GM21737 (cell line): ENCODE results near the gene RASA3.

Experiments
- ATAC-seq: cut with Tn5 transposase; IDR thresholded peaks from one replicate; pipeline ENCODE4 v1.9.1; 2021; ENCODE audit warnings: mild to moderate bottlenecking, moderate library complexity; ENCODE audit not compliant: unreplicated experiment

The RASA3 gene

DNA sequence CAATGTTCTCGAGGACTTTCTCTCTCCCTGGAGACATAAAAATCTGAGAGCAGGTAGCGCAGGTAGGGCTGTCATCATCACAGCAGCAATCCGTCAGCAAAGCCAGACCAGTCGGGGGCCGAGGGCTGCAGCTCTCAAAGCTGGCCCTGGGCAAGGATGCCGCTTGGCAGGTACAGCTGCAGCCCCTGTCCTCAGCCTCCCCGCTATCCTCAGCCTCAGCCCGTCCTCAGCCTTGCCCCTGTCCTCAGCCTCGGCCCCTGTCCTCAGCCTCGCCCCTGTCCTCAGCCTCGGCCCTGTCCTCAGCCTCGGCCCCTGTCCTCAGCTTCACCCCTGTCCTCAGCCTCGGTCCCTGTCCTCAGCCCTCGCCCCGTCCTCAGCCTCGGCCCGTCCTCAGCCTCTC is 169.4 kb downstream of the RASA3 start:
- no peak for ATAC-seq

DNA sequence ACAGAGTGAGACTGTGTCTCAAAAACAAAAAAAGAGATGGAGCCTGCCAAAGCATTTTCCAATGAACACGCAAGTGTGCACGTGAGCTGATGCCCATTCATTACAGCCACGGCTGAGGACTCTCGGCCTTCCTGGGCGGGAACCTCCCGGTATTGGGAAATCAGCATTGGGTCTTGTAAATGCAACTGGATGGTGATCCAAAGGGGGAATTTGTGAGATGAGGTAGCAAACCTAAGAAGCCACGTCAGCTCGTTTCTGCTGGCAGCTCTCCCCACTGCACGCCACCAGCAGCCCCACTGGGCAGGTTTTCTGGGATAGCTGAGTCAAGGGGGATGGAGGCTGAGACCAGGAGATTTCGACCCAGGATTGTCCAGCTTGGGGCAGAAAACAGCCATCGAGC is 170.0 kb downstream of the RASA3 start:
- no peak for ATAC-seq

- no peak for ATAC-seq
Observed at GRCh38 chr13:113960276-113960948, 172.0 kb downstream of the RASA3 start.

DNA sequence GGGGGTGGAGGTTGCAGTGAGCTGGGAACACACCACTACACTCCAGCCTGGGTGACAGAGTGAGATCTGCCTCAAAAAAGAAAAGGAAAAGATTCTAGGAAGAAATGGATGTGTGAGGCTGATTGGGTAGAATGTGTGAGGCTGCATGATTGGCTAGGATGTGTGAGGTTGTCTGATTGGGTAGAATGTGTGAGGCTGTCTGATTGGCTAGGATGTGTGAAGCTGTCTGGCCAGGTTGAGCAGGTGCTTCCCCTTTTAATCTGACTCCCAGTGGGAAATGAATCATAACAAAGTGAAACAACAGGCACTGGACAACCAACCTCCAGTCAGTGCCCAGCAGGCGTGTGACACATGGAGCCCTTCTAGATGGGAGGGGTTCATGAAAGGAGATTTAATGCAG is 173.2 kb downstream of the RASA3 start:
- no peak for ATAC-seq

- ATAC-seq = no peak
Observed at GRCh38 chr13:113958373-113958772, 174.1 kb downstream of the RASA3 start.

- no peak for ATAC-seq
Observed at GRCh38 chr13:113956571-113956970, 175.9 kb downstream of the RASA3 start.

DNA sequence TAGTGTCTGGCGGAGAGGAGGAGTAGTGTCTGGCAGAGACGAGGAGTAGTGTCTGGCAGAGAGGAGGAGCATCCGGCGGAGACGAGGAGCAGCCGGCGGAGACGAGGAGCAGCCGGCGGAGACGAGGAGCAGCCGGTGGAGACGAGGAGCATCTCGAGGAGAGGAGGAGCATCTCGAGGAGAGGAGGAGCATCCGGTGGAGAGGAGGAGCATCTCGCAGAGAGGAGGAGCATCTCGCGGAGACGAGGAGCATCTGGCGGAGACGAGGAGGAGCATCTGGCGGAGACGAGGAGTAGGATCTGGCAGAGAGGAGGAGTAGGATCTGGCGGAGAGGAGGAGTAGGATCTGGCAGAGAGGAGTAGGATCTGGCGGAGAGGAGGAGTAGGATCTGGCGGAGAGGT is 176.7 kb downstream of the RASA3 start:
- ATAC-seq = no peak

GRCh38 chr13:113955235-113955634 is 177.2 kb downstream of the RASA3 start:
- no peak for ATAC-seq

- no peak for ATAC-seq
Observed at GRCh38 chr13:113954046-113954835, 178.2 kb downstream of the RASA3 start.

DNA sequence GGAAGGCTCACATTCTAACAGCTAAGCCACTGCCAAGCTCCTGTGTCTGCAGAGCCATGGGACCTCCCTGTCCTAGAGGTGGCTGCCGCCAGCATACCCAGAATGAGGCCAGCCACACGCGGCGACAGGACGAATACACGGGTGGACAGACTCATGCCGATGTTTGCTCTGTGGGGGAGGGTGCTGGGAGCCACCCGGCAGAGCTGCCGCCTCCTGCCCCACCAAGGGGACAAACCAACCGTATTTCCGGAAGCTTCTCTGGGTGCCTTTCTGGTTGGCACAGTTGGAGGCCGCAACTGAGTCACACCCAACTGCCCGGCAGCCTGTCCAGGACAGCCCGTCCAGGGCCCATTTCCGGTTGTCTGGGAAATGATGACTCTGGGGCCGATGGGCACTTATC is 178.9 kb downstream of the RASA3 start:
- ATAC-seq = no peak

- ATAC-seq = no peak
Observed at GRCh38 chr13:113952983-113953520, 179.4 kb downstream of the RASA3 start.

DNA sequence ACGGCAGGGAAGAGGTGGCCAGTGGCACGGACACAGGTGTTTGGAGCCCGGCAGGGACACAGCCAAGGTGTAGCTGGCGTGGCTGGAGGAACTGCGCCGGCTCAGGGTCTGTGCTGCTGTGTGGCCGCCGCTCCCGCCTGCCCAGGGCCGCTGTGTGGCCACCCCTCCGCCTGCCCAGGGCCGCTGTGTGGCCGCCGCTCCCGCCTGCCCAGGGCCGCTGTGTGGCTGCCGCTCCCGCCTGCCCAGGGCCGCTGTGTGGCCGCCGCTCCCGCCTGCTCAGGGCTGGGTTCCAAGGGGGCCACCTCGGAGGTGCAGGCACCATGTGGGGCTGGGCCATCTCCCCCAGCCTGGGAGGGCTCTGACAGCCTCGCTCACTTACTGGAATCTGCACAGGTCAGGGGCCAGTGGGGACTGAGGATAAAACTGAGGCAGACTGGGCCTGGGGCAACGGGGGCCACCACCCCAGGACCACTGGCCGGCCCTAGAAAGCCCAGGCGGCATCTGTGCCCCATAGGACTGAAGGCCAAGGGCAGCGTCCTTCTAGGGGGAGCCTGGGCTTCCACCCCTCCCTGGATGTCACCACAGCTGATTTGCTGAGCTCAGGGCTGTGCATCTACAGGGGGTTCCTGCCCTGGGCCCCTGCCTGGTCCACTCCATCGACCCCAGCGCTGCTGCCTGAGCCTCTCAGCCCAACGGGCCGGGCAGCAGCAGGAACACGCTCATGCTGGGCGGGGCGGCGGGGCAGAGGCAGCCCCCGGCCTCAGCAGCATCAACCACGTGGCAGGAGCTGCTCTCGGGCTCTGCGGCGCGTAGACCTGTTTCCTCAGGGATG is 180.1 kb downstream of the RASA3 start:
- no peak for ATAC-seq

DNA sequence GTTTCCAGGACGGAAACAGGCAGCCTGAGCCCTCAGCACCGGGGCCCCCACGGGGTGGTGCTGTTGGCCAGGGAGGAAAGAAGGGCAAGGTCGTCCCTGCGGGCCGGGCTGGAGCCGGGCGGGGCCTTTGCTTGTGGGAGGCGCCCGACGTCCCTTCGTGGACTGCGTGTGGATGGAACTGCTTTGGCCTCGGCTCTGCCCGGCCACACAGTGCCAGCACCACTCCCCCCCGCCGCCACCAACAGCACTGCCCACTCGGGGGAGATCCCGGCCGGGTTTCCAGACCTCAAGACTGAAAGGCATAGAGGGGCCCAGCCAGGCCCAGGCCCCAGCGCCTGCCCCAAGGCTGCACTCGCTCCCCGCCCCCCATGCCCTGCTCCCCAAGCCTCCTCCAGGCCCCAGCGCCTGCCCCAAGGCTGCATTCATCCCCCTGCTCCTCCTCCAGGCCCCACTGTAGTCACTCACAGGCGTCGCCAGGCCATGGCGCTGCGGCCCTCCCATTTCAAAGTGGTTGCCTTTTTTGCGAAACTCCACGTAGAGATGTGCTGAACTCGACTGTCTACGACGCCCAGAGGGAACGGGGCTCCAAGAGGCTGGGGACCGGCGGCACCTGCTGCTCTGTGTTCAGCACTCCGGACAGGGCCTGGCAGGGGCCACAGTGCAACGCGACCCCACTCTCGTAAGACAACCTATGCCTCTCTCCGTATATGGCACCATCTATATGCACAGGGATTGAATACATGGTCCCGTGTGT is 181.0 kb downstream of the RASA3 start:
- ATAC-seq = no peak

- ATAC-seq = no peak
Observed at GRCh38 chr13:113950451-113951245, 181.8 kb downstream of the RASA3 start.

DNA sequence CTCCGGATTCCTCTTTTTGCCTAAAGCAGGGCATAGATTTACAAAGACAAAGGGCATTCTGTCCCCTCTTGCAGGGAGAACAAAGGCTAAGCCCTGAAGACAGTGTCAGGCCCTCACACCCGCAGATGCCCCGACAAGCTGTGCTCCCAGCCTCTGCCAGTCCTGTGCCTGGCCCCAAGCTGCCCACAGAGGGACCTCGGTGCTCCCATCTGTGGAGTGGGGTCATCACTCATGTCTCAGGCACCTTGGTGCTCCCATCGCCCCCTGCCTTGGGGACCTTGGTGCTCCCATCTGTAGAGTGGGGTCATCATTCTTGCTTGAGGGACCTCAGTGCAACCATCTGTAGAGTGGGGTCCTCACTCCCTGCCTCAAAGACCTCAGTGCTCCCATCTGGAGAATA is 182.9 kb downstream of the RASA3 start:
- no peak for ATAC-seq

DNA sequence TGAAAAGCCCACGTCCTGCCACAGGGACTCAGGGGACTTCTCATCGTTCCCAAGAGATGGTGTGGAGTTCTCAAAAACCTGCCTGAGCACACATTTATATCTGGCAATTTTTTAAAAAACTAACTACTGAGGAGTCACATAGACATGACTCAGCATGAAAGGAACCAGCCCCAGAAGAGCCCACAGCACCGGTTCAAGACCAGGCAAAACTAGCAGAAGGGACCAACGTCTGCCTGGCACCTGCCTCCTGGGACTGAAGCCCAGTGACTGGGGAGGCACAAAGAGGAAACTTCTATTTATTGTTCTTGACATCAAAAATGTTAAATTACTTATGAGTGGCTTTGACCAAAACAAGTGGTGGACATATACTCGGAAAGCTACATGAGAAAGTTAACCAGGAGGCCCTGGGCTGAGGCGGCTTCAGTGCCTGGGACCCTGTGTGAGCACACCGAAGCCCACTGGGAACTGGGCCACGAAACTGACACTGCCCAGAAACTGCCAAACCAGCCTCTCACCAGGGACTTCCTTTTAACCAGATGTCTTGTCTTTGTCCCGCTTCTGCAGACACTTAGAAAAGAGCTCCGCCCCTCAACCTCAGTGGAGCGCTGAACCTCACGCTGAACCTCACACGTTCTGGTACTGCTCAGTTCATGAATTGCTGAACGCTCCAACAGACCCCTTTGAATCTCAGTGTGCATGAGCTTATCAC is 184.2 kb downstream of the RASA3 start:
- ATAC-seq = no peak

- no peak for ATAC-seq
Observed at GRCh38 chr13:113947311-113948033, 185.0 kb downstream of the RASA3 start.

DNA sequence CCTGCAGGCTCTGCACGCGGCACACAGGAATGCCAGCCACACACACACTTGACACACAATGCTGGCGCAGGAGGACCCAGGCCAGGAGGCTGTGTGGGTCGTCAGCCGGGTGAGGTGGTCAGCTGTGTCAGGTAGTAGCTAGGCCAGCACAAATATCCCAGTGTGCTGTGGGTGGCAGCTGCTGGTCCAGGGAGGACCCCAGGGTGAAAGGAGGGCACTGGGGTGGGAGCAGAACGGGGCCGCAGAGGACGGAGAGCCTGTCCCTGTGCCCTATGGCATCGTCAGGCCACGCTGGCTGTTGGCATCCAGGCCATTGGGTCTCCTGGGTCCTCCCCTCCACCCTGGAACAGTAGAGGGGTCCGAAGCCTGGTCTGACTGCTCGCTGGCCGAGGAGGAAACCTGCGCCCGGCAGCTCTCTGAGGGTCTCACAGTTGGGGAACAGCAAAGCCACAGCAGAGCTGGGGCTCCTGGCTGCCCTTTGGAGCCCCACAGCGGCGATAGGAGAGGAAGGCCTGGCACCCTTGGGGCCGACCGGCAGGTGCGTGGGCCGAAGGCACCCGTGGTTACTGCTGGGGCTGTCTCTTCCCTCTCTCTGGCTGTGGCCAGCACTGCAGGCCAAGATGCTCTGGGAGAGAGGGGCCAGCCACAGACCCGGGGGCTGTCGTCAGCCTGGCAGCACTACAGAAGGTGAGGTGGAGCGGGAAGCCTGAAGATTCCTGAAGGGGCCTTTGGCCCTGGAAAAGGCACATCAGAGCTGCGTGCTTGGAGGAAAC is 185.8 kb downstream of the RASA3 start:
- no peak for ATAC-seq
